Fibroblast of skin of left biceps (primary cell): ENCODE measurements around the gene DSCAML1.
"Not testable (repeated sequence)": the region's sequence is repeated elsewhere in the genome, so short reads cannot be mapped to it uniquely, and the experiment has no call there.

Source experiments
- DNase-seq, 2 experiments: peaks; one replicate each; pipeline ENCODE4 v3.0.0-alpha.2; 2013; ENCODE audit warnings: low read depth in 2 of 2

Gene DSCAML1

DNA sequence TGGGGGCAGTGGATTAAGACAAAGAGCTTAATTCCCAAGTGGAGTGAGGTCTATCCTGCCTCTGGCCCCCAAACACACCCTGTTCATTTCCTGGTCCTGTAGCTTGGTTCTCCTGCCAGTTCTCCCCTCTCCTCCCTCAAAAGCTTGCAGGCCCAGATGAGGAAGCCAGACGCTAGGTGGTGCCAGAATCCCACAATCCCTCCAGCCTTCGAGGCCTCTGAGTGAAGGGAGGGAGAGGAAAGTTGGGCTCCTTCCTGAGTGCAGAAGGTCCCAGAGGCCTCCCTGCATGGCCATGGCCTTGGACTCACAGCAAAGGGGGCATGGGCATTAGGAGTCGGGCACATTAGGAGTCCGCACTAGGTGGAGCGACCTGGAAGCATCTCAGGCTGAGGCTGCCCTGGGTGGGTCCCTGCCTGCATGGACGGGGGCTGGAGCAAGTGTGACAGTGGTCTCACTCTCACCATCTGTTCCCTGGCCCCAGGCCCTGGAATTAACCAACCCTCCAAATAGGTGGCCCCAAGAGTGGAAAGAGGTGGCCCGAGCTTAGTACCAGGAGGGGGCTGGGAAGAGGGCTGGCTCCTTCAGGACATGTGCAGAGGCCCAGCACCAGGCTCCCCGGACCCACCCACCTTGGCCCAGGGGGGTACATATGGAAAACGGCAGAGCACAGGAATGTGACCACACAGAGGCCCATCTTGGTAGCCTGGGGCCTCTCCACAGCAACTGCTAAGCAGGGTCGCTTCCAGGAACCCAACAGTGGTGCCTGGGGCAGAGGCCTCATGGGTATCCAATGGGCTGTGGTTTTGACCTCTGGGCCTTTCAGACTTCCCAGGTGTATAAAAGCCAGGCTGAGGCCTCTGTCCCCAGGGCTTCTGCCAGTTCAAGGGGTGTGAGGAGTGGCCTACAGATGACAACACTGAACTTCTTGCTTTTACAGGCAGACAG lies 22.4 kb upstream of the DSCAML1 start:
- peak in 1 of 2 experiments; percentile 25 for DNase-seq

DNA sequence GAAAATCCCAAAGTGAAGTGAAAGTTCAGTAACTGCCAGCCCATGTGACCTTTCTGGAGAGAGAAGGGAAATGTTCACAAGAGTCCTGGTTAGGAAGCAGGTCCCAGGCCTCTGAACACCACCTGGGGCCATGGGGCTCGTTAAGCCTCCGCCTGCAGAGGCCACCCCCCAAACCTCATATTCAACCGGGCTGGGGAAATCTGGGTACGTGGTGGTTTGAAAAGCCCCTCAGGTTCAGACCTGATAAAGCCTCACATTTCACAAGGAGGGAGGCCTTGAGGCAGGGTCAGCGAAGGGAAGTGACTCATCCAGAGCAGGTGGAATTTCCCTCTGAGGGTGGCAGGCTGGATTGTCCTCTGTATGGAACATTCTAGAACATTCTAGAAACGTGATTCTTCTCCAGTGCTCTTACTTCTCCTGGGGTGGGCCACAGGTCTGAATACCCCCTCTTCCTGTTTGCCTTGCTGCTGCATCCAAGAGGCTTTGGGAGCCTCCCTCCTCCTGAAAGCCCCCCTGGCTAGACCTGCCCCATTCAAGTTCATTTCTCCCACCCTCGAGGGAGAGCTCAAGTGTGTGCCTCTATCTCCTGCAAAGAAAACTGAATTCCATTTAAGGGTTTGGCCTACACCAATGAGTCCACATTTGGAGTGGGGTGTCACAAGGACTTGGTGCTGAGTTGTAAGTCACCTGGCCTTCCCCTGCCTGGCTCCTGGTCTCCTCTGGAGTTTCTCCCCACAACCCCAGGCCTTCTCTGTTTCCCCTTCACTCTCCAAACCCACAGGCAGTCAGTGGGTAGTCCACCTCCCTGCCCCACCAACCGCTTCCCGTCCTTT lies 21.2 kb upstream of the DSCAML1 start:
- no peak for DNase-seq

DNA sequence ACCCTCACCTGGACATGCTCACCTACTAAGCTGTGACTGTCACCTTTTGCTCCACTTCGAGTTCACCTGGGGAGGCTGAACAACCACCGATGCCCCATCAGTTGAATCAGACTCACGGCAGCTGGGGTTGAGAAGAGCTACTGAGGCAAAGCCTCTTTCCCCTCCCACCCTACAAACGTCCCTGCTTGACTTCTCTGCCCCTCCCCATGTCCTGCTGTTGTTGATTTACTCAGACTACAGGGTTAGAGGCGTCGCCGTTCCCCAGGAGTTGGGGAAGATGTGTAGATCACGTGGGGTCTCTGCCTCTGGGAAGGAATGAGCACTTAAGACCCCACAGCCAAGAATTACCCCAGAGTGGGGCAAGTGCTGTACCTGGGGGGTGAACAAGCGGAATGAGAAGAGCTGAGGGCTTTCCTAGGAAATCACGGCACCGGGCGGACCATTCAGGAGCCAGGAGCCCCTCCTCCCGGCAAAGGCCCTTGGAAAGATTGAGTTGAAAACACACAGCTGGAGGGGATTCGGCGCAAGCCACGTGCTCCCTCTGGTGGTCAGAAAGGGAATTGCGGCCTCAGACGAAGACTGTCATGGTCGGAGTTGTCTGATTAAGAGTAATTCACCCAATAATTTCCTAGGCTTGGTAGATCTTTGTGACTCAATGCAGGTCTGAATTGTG lies 20.5 kb upstream of the DSCAML1 start:
- DNase-seq: peak; percentile 33 to 44

DNA sequence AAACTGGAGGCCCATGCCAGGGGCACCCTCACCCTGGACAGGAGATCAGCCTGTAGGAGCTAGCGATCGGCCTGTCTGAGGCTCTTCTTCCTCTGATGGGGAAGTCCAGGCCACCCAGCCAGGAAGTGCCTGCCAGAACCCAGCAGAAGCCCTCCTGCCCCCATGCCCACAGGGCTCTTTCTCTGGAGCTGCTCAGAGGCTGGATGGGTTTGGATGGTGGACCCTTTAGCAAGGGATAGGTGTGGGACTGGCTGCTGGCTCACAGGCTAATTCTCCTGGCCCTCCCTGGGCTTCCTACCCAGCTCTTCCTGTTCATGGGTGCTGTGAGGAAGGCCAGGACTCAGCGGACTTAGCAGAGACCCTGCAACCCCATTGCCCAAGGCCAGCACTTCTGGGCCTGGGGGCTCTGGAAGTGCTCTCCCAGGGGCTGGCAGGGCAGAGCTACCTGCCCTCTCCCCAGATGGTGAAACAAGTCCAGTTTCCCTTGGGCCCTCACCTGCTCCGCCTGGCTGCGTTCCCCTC lies 19.9 kb upstream of the DSCAML1 start:
- DNase-seq: no peak

DNA sequence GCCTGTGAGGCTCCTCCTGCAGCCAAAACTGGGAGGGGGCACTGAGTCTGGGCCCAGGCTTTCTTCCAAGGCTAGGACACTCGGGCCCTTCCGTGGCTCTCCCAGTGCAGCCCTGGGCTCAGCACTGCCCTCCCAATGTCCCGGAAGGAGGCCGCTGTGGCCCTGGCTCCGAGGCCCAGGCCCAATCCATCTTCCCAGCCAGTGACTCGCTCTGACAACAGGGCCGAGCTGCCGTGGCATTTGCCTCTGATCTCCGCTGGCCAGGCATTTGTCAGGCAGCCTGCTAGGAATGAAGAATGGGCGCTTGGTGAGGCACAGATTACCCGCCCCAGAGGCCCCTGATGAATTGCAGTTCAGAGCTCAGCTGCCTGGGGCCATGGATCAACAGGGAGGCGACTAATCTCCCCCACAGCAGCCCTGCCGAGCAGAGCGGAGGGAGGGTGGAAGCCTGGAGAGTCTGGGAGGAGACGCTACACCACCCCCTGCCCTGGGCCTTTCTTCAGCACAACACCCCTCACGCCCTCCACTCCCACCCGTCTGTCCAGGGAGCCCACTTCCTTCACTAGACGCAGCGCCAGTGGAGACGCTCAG lies 19.2 kb upstream of the DSCAML1 start:
- no peak for DNase-seq

DNA sequence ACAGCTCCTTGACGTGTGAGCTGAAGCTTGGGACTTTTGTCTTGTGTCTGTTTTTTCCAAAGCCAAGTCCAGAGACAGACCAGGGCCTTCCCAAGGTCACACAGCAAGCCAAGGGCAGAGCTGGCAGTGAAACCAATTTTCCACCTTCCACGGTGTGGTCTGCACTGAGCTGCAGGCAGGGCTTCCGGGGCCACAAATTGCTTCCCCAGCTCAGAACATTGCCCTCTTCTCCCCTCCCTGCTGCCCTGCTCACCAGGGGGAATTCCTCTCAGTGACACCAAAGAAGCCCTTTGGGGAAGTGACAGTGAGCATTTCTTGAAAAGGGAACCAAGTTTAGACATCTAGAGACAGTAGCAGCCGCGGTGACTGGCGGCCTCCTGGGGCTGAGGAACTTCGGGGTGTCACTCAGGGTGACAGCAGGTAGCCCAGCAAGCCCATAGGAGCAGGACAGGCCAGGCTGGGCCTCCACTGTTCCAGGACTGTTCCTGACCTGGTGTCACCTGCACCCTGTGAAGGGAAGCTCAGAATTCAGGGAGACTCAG lies 18.3 kb upstream of the DSCAML1 start:
- no peak for DNase-seq

DNA sequence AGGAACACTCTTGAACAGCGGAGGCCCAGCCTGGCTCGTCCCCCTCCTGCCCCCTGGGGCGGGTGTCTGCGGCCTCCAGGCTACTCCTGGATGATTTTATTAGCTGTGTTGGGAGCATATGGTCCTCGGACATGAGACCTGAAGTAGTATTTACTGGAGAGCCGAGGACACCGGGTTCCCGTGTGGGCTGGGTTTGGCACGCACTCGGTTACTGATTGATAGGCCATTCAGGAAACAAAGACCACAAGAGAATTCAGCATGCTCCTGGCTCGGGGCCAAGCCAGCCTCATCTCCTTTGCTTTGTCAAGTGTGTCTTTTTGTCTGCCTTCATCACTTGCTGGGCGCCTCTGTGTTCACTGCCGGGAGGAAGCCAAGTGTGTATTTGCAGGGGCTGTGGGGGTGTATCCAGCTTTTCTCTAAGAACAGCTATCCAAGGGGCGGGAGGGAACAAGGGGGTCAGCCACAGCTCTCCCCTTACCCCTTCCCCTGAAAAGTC lies 17.8 kb upstream of the DSCAML1 start:
- no peak for DNase-seq

DNA sequence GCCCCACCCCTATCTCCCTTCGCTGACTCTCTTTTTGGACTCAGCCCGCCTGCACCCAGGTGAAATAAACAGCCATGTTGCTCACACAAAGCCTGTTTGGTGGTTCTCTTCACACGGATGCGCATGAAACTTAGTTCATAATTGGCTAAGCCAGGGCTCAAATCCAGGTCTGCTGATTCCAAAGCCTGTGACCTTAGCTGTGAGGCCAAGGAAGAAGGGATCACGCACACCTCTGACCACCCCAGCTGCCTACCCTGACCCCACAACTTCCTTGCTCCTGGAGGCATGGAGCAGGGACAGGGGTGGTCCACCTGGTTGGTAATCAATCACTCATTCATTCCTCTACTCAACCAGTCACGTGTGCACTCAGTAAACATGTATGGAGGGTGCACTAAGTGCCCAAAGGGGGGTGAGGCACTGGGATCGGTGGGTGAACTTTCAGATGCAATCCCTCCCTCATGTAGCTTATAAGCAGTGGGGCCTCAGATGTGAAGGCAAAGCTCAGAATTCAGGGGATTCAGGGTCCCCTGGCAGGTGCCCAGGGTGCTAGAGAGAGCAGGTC lies 17.3 kb upstream of the DSCAML1 start:
- DNase-seq: no peak

DNA sequence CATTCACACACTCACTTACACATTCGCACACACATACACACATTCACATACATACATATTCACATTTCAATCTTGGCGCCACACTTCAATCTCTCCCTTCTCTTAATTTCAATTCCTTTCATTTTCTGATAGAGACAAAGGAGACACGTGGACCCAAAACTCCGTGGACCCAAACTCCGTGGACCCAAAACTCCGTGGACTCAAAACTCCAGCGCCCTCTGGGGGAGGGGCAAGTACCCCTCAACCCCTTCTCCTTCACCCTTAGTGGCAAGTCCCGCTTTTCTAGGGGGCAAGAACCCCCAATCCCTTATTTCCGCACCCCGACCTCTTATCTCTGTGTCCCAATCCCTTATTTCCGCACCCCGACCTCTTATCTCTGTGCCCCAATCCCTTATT lies 13.0 kb upstream of the DSCAML1 start:
- DNase-seq: not testable (repeated sequence)

DNA sequence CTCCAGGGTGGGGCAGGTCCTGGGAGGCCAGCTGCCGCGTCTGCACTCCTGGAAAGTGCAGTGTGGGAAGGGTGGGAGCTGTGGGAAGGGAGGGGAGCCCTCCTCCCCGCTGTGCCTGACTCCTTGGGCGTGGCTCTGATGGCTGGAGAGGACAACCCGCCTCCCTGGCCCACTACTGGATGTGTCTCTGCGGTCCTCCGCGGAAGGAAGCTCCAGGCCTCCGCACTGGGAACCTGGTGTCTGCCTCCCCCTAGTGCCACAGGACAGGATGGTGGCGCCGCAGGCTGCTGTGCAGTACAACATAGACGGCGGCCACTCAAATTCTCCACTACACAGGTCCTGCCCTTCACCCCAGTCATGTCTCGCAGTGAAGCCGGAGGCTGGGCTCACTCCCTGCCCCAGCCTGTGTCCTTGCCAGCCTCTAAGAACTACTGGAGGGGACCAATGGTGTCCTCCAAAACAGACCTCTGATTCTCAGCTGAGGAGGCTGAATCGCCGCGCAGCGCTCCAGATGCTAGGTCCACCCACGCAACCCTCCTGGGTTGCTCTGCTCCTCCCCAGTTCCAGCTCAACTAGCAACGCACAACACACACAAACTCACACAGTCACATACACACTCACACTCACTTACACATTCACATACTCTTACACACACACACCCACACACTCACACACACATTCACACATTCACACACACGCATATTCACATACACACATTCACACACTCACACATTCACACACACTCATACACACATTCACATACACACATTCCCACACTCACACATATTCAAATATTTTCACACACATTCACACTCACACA lies 12.4 kb upstream of the DSCAML1 start:
- no peak for DNase-seq

DNA sequence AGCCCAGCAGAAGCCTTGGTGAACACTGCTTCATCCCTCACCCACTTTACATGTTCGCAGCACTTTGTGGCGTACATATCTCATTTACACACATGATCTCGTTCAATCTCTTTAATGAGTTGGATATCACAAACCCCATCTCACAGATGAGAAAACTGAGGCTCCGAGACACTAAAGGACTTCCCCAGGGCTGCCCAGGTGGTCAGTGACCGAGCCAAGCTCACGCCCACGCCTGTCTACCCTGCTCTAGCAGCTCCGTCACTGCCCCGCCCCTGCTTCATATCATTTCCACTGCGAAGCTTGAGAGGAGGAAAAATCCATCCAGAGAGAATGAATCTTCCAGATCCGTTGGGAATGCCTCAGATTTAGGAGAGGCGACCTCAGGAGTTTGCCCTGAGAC lies 11.8 kb upstream of the DSCAML1 start:
- no peak for DNase-seq

DNA sequence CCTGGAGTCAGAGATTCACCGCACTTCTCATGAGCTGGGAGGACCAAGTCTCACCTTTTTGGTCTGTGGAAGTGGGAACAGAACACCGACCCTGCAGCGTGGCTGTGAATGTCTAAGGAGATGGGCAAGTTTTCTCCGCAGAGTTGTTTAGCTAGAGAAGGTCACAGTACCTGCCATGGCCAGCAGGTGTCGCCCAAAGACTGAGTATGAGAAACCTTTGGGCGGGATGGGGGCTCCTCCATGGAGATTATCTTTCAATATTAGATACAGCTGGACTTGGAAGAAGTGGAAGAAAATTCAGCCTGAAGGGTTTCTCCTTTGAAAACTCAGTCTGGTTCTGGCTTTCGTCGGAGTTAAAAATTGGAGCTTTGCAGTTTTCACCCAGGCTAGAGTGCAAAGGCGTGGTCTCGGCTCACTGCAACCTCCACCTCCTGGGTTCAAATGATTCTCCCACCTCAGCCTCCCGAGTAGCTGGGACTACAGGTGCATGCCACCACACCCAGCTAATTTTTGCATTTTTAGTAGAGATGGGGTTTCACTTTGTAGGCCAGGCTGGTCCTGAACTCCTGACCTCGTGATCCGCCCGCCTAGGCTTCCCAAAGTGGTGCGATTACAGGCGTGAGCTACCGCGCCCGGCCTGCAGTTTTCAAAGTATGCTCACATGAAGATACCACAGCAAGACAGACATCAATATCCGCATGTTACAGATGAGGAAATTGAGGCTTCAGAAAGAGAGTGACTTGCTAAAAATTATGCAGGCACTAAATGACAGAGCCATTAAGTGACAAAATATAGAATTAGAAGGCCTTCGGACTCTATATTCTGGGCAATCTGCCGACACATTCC lies 10.7 kb upstream of the DSCAML1 start:
- no peak for DNase-seq

DNA sequence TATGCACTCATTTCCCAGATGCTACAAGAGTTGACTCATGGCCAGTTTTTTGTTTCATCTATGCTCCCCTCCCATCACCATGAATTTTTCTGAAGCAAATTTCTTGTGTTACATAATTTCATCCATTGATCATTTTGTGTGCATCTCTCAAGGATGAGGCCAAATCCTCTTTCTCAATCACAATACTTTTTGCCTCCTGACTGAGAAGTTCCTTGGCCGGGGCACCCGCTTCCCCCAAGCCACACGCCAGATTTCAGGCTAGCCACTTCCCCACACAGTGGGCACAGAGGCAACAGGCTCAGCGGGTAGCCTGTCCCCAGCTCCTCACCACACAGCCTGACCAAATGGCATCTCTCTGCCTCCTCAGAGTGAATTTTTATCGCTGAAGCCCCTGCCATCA lies 9.8 kb upstream of the DSCAML1 start:
- DNase-seq: no peak

DNA sequence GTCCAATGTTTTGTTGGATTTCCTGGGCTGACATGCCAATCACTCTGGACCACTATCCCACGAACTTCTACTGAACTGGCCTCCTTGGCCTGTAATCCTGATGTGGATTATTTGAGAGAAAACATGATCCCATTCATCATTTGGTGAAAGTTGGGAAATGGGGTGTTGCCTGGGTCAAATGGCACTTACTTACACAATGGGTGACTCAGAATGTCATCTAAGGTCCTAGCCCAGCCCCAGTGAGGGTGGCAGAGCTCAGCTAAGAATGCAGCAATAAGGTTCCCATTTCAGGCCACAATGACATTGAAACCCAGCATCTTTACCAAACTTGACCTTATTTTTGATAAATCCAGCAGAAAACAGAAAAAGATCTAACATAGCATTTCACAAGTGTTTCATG lies 8.0 kb upstream of the DSCAML1 start:
- DNase-seq: no peak

DNA sequence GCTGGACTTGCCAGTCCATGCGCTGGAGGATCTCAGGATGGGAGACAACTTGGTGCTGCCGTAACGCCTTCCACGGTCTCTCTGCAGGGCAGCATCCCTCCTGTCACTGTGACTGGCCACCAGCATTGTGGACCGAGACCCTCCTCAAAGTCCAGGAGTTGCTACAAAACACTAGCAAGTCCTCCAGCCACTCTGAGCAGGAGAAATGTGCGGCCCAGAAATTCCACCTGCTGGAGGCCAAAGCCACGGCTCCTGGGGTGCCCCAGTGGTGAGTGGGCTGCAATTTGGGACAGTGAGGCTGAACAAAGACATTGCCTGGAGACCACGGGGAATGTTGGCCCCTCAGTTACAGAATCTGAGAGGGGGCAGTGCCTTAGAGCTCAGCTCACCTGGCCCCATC lies 6.9 kb upstream of the DSCAML1 start:
- DNase-seq: no peak

DNA sequence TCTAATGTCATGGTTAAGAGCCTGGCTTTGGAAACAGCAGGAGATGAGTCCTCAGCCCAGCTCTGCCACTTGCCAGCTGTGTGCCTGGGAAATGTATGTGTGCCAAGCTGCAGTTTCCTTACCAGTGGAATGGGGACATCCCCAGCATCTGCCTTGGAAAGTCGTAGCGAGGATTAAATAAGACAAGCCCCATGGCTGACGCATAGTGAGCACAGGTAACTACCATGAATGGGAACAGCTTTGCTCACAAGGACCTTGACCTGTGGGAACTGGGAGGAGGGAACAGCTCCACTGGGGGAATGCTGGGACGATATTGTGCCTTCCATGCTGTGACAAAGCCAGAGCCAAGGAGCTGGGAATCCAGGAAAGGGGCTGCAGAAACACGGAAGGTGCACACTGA lies 2.6 kb upstream of the DSCAML1 start:
- DNase-seq: no peak

DNA sequence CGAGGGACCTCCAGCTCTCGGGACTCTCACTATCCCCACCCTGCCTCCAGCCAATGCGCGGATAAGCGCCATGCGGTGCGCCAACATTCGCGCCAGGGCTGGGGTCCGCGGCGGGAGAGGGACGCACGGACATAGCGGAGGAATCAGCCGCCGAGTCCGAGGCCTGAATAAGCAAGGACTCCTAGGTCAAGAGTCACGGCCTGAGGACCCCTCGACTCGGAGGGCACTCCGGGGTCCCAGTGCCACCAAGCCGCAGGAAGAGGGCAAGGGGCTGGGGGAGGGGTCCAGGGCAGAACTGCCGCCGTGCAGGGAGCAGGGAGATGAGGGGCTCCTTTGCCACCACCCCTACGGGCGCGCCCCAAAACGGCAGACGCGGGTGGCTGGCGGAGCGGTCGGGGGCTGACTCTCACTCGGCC lies 552 bp downstream of the DSCAML1 start:
- no peak for DNase-seq

DNA sequence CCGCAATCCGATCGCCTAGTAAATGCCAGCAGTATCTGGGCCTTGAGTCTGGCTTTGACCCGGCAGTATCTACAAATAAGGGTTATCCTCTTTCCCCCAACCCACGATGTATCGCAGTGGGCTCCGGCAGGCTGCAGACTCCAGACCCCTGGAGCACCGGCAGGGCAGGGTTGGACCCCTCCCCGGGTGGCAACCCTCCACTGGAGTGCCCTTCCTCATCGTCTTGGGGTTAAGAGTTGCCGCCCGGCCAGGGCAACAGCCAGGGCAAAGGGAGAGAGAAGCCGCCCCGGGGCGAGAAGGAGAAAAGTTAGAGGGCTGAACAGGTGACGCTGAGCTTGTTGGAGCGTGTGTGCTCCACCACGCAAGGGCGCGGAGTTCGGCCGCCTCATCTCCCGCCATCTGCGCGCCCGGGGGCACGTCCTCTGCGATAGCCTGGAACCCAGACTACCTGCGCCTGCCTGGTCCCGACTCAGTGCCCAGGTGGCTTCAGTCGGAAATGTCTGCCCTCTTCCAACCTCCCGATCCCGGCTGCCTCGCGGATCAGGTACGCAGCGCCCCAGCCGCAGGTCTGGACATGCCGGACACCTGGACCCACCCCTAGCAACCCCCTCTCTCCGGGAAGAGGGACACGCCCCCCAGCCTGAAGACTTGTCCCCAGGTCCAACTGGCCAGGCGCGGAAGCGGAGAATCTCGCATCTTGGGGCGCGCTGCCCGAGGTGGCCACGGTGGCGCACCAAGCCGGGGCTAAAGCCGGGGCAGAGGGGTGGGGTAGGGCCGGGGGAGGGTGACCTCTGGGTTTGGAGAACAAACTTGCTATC lies 1.2 kb downstream of the DSCAML1 start:
- no peak for DNase-seq
